D721Med (cell line): ENCODE measurements around the gene METTL27.
"Not testable (repeated sequence)": the region's sequence is repeated elsewhere in the genome, so short reads cannot be mapped to it uniquely, and the experiment has no call there.

Experiments
- DNase-seq: peaks from one replicate; pipeline ENCODE4 v3.0.0; 2011; ENCODE audit warnings: low spot score; ENCODE audit not compliant: insufficient read length
- FAIRE-seq: peaks from 2 replicates; lab custom pipeline; 2011; peaks lifted over from hg19 to GRCh38; lab: Jason Lieb, UNC
- CTCF ChIP-seq: IDR thresholded peaks from 2 replicates; pipeline ENCODE4 v1.5.1; 2012; ENCODE audit warnings: mild to moderate bottlenecking, control low read depth; ENCODE audit not compliant: insufficient read depth; ENCODE audit errors: missing control alignments

METTL27 gene

GRCh38 chr7:73810998-73811360, 31.3 kb downstream of the METTL27 start:
- no peak for DNase-seq
- FAIRE-seq = no peak
- TF ChIP-seq CTCF = no peak

GRCh38 chr7:73809467-73809951, 32.8 kb downstream of the METTL27 start:
- DNase-seq (no peak), FAIRE-seq (no peak)
- TF ChIP-seq CTCF = no peak

DNA sequence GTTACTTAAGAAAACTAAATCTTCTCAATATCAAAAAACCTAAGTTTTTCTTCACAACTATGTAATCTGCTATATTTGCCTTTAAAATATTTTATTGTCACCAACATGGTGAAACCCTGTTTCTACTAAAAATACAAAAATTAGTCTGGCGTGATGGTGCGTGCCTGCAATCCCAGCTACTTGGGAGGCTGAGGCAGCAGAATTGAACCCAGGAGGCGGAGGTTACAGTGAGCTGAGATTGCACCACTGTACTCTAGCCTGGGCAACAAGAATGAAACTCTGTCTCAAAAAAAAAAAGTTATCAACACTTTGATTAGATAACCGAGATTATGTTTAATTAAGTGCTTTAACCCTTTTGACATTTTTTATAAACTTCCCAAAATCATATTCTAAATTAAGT, 39.9 kb downstream of the METTL27 start:
- no peak for FAIRE-seq

GRCh38 chr7:73801577-73801976, 40.7 kb downstream of the METTL27 start:
- DNase-seq = no peak
- FAIRE-seq = no peak
- no peak for TF ChIP-seq CTCF

More for the DNA sequence above, 39.9 kb downstream of the METTL27 start:
- no peak for TF ChIP-seq CTCF
- DNase-seq = no peak

GRCh38 chr7:73799282-73800141, 42.8 kb downstream of the METTL27 start:
- DNase-seq (no peak), FAIRE-seq (no peak)

DNA sequence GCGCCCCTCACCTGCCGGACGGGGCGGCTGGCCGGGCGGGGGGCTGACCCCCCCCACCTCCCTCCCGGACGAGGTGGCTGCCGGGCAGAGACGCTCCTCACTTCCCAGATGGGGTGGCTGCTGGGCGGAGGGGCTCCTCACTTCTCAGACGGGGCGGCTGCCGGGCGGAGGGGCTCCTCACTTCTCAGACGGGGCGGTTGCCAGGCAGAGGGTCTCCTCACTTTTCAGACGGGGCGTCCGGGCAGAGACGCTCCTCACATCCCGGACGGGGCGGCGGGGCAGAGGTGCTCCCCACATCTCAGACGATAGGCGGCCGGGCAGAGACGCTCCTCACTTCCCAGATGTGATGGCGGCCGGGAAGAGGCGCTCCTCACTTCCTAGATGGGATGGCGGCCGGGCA, 45.1 kb downstream of the METTL27 start:
- FAIRE-seq, DNase-seq: not testable (repeated sequence)

More at GRCh38 chr7:73799282-73800141, 42.8 kb downstream of the METTL27 start:
- TF ChIP-seq CTCF = no peak

- not testable (repeated sequence) for FAIRE-seq, DNase-seq
These were observed 45.7 kb downstream of the METTL27 start for GRCh38 chr7:73796656-73797055.

DNA sequence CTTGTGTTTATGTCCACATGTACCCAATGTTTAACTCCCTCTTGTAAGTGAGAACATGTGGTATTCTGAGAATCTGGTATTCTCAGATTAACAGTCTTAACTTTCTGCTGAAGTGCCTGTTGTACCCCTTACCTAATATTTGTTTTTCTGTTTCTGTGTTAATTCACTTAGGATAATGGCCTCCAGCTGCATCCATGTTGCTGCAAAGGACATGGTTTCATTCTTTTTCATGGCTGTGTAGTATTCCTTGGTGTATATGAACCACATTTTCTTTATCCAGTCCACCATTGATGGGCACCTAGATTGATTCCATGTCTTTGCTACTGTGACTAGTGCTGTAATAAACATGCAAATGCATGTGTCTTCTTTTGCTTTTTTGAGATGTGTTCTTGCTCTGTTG, 47.1 kb downstream of the METTL27 start:
- FAIRE-seq, DNase-seq: not testable (repeated sequence)

DNA sequence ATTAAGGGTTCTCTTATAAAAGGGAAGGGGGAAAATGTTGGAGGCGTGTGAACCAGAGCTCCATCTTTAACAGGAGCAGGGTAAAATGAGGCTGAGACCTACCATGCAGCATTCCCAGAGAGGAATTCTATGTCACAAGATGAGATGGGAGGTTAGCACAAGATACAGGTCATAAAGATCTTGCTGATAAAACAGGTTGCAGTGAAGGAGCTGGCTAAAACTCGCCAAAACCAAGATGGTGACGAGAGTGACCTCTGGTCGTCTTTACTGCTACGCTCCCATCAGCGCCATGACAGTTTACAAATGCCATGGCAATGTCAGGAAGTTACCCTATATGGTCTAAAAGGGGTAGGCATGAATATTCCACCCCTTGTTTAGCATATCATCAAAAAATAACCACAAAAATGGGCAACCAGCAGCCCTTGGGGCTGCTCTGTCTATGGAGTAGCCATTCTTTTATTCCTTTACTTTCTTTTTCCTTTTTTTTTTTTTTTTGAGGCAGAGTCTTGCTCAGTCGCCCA, 51.1 kb downstream of the METTL27 start:
- not testable (repeated sequence) for FAIRE-seq, DNase-seq
